Large intestine (tissue), 3 donors: ENCODE data around the gene TUNAR. TPM values are rescaled to one million over a fixed set of nuclear protein-coding genes. Genes with fewer than 3 reads are reported as not detected.

Experiments used
- DNase-seq, 2 donors: peaks; one replicate each; pipeline versions ENCODE4 v3.0.0 to v3.0.0-alpha.2; 2013
- H3K27ac ChIP-seq: one replicate; pipeline ENCODE4 v1.5.1; 2013; ENCODE audit warnings: low read length
- H3K27me3 ChIP-seq: 2 replicates; pipeline ENCODE4 v1.6.1; 2013; ENCODE audit warnings: low read length; ENCODE audit not compliant: control insufficient read depth, insufficient read depth
- H3K36me3 ChIP-seq: 2 replicates; pipeline ENCODE4 v1.6.1; 2013; ENCODE audit warnings: low read length; ENCODE audit not compliant: control insufficient read depth, insufficient read depth
- H3K4me1 ChIP-seq: one replicate; pipeline ENCODE4 v1.6.1; 2013; ENCODE audit warnings: low read length; ENCODE audit not compliant: control insufficient read depth, insufficient read depth
- H3K4me3 ChIP-seq: one replicate; pipeline ENCODE4 v1.5.1; 2013; ENCODE audit warnings: low read length
- H3K9me3 ChIP-seq: one replicate; pipeline ENCODE4 v1.6.1; 2013; ENCODE audit warnings: mild to moderate bottlenecking, low read depth, low read length, moderate library complexity; ENCODE audit not compliant: control insufficient read depth
- WGBS: methylation state at CpG from one replicate; pipeline ENCODE4 v1.1.5; 2013; ENCODE audit warnings: low lambda C conversion rate; ENCODE audit not compliant: insufficient coverage; 5-methylcytosine and 5-hydroxymethylcytosine counted together
- polyA plus RNA-seq: library from polyadenylated mRNA; unstranded; fragments of 120-200 nt; gene quantifications from one replicate; pipeline ENCODE4 v1.2.1, GENCODE V29; 2013

Gene TUNAR
- polyA plus RNA-seq, 1 donor, result 0.85 TPM

DNA sequence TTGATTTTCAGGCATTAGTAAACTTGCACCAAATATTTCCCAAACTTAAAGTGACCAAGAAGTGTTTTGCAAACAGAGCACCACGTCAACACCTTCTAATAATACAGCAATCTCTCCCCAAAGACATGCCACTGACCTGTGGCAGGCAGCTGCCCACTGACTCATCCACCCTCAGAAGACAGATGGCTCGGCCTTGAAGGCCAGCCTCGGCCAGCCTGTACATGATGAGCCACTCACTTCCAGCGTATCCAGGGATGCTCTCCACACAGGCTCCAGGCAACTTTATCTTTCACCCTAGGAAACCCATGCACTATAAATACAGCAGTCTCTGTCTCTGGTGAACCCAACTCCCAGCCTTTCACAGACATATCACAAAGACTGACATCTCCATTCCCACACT, 62.7 kb downstream of the TUNAR start:
- no peaks in the 10 kb centered on the region for H3K36me3 ChIP-seq
- no peak for DNase-seq
- H3K27ac ChIP-seq, result no peak overlapping the region
- no peaks in the 10 kb centered on the region for H3K9me3 ChIP-seq
- H3K4me3 ChIP-seq, result no peak overlapping the region
- WGBS, result no CpG with 5 or more reads among the region's 4 CpGs
- H3K4me1 ChIP-seq, result no peaks in the 10 kb centered on the region
- H3K27me3 ChIP-seq, result no peaks in the 10 kb centered on the region

DNA sequence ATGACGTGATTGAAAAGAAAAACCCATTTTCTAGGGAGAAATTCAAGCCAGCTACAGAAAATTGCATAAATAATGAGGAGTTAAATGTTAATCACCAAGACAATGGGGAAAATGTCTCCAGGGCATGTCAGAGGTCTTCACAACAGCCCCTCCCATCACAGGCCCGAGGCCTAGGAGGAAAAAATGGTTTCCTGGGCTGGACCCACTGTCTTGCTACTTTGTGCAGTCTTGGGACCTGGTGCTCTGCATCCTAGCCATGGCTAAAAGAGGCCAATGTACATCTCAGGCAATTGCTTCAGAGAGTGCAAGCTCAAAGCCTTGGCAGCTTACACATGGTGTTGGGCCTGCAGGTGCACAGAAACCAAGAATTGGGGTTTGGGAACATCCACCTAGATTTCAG, 65.3 kb downstream of the TUNAR start:
- H3K36me3 ChIP-seq, result no peaks in the 10 kb centered on the region
- H3K27ac ChIP-seq, result no peak overlapping the region
- H3K4me3 ChIP-seq, result no peak overlapping the region
- no peaks in the 10 kb centered on the region for H3K4me1 ChIP-seq
- H3K9me3 ChIP-seq, result no peaks in the 10 kb centered on the region
- 40% methylated on average over 1 of the region's 2 CpGs for WGBS
- no peak for DNase-seq
- H3K27me3 ChIP-seq, result no peaks in the 10 kb centered on the region

DNA sequence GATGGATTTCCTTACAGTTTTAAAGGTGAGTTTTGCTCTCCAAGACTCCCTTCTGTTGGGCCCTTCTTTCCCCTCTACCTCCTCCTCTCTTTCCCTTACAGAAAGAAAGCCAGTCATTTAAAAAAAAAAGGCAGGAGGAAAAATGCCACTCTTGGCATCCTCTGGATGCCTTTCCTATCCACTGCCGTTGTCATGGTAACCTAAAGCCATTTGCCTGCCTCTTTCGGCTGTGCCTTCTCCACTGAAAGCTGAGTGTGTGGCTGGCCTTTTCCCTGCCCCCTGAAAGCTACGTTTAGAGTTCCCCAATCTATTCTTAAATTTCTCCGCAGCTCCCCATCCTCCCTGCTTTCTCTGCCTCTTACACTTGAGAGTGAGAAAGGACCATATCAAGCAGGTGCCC, 67.1 kb downstream of the TUNAR start:
- Histone ChIP-seq H3K36me3 (no peaks in the 10 kb centered on the region), H3K27ac (no peak overlapping the region), H3K4me1 (no peaks in the 10 kb centered on the region), H3K4me3 (no peak overlapping the region), H3K27me3 (no peaks in the 10 kb centered on the region), H3K9me3 (no peaks in the 10 kb centered on the region)
- no peak for DNase-seq
- 67% methylated on average over 3 of the region's 4 CpGs for WGBS

GRCh38 chr14:95944462-95944861, 67.8 kb downstream of the TUNAR start:
- Histone ChIP-seq H3K27ac (no peak overlapping the region), H3K36me3 (no peaks in the 10 kb centered on the region), H3K9me3 (no peaks in the 10 kb centered on the region), H3K4me3 (no peak overlapping the region), H3K27me3 (no peaks in the 10 kb centered on the region), H3K4me1 (no peaks in the 10 kb centered on the region)
- WGBS, result no CpG with 5 or more reads among the region's 6 CpGs
- DNase-seq, result no peak

GRCh38 chr14:95946867-95947266, 70.2 kb downstream of the TUNAR start:
- Histone ChIP-seq H3K4me3 (no peak overlapping the region), H3K27me3 (no peaks in the 10 kb centered on the region), H3K27ac (no peak overlapping the region), H3K4me1 (no peaks in the 10 kb centered on the region), H3K36me3 (no peaks in the 10 kb centered on the region), H3K9me3 (no peaks in the 10 kb centered on the region)
- WGBS, result no CpG with 5 or more reads among the region's 1 CpG
- DNase-seq, result no peak

DNA sequence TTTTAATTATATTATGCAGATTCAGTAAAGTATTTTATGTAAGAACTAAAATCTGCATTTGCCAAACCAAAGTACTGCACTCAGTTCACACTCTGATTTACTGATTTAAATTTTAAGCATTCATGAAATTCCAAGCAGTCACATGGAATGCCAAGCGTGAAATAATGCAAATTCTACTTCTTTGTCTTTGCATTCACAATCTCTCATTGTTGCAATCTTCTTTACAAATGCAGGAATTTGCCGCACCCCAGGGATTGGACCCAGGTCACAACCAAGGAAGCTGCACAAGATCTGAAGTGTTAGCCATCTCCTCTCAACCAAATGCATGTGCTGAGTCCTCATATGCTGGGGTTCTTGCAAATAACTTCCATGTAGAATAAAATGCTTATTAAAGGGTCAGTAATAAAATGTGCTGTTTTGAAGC, 71.9 kb downstream of the TUNAR start:
- no peaks in the 10 kb centered on the region for H3K27me3 ChIP-seq
- WGBS, result no CpG with 5 or more reads among the region's 2 CpGs
- H3K4me3 ChIP-seq, result no peak overlapping the region
- H3K27ac ChIP-seq, result no peak overlapping the region
- no peaks in the 10 kb centered on the region for H3K36me3 ChIP-seq
- DNase-seq, result no peak
- H3K9me3 ChIP-seq, result no peaks in the 10 kb centered on the region
- H3K4me1 ChIP-seq, result no peaks in the 10 kb centered on the region

- no peaks in the 10 kb centered on the region for H3K27me3 ChIP-seq
- no peak overlapping the region for H3K27ac ChIP-seq
- no peaks in the 10 kb centered on the region for H3K36me3 ChIP-seq
- no peaks in the 10 kb centered on the region for H3K4me1 ChIP-seq
- DNase-seq, result no peak
- H3K9me3 ChIP-seq, result no peaks in the 10 kb centered on the region
- no peak overlapping the region for H3K4me3 ChIP-seq
- no CpG with 5 or more reads among the region's 4 CpGs for WGBS
Observed at GRCh38 chr14:95951359-95951758, 74.7 kb downstream of the TUNAR start.

DNA sequence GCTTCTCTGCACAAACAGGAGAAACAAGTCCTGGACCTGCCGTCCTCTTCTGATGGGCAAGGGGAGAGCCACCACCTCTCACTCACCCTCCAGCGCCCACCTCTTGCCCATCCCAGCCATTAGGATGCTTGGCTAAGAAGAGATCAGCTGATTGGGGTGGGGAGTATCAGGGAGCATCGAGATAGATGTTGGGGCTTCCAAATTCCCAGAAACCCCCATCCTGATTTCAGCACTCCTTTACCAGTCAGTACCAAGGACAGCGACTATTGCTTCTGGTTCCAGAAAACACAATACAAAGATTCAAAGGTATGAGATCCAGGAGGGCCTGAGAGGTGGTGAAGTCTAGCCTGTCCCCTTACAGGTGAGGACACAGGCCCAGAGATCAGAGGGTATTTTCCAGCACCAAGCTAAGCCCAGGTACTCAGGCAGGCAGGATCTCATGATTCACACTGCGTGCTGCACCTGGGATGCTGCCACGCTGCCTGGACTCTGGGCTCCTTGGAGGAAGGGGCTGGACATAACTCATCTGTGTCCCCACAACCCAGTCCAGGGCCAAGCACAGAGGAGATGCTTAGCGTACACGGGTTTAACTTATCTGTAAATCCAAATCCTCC, 76.6 kb downstream of the TUNAR start:
- DNase-seq, result no peak

DNA sequence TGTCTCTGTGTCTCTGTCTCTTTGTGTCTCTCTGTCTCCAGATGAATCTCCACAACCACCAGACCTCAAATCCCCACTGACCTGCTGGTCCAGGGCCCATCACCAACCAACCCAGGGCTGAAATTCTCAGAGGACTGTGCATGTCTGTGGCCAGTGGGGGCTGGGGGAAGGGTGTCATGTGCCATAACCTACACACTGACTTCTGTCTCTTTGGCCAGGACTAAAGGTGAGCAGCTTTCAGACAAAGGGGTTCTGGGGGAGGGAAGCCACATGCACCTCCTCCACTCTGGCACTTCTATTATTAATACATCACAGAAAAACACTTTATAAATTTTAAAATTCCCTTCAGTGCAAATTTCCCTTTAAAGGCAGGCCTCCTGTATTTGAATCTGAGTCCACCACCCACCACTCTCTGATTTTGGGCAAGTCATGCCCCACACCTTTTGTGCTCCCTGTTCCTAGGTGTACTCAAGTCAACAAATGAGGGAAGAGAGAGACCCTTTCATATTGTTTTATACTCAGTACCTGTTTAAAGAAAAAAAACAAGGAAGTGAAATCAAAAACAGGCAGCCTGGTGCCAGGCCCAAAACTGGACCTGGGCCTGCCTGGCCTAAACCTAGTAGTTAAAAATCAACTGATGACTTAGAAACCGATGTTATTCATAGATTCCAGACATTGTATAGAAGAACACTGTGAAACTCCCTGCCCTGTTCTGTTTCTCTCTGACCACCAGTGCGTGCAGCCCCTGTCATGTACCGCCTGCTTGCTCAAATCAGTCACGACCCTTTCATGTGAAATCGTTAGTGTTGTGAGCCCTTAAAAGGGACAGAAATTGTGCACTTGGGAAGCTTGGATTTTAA, 80.2 kb downstream of the TUNAR start:
- no peak for DNase-seq
- H3K9me3 ChIP-seq, result no peaks in the 10 kb centered on the region
- no peak overlapping the region for H3K27ac ChIP-seq
- no peaks in the 10 kb centered on the region for H3K4me1 ChIP-seq
- no CpG with 5 or more reads among the region's 5 CpGs for WGBS
- no peaks in the 10 kb centered on the region for H3K36me3 ChIP-seq
- no peak overlapping the region for H3K4me3 ChIP-seq
- no peaks in the 10 kb centered on the region for H3K27me3 ChIP-seq

More for the DNA sequence above, 76.6 kb downstream of the TUNAR start:
- Histone ChIP-seq H3K9me3 (no peaks in the 10 kb centered on the region), H3K4me1 (no peaks in the 10 kb centered on the region), H3K36me3 (no peaks in the 10 kb centered on the region), H3K27ac (no peak overlapping the region), H3K4me3 (no peak overlapping the region), H3K27me3 (no peaks in the 10 kb centered on the region)
- no CpG with 5 or more reads among the region's 8 CpGs for WGBS

DNA sequence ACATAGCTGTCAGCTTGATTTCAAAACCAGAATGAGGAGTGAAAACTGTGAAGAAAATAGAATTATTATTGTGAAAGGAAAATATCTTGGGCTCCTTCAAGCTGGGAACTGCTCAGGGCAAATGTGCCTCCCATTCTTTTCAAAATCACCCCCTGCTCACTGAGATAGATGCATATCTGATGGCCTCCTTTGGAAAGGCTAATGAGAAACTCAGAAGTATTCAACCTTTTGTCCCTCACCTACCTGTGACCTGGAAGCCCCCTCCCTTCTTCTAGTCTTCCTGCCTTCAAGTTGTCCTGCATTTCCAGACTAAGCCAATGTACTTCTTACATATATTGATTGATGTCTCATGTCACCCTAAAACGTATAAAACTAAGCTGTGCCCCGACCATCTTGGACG, 81.5 kb downstream of the TUNAR start:
- no peak overlapping the region for H3K27ac ChIP-seq
- no peaks in the 10 kb centered on the region for H3K27me3 ChIP-seq
- H3K9me3 ChIP-seq, result no peaks in the 10 kb centered on the region
- no peak for DNase-seq
- WGBS, result no CpG with 5 or more reads among the region's 3 CpGs
- H3K4me3 ChIP-seq, result no peak overlapping the region
- no peaks in the 10 kb centered on the region for H3K4me1 ChIP-seq
- H3K36me3 ChIP-seq, result no peaks in the 10 kb centered on the region

- H3K27ac ChIP-seq, result no peak overlapping the region
- no peak overlapping the region for H3K4me3 ChIP-seq
- no peaks in the 10 kb centered on the region for H3K27me3 ChIP-seq
- no peaks in the 10 kb centered on the region for H3K4me1 ChIP-seq
- H3K36me3 ChIP-seq, result no peaks in the 10 kb centered on the region
- no CpG with 5 or more reads among the region's 1 CpG for WGBS
- DNase-seq, result no peak
- no peaks in the 10 kb centered on the region for H3K9me3 ChIP-seq
Observed at GRCh38 chr14:95959317-95959716, 82.7 kb downstream of the TUNAR start.
